Measurements from ENCODE around the gene RPTOR. TPM values are rescaled to one million over a fixed set of nuclear protein-coding genes. Genes with fewer than 3 reads are reported as not detected.

Gene RPTOR
- total and polyA plus RNA-seq, 4 donors, result 12.4 to 46.1 (median 29.7) TPM

DNA sequence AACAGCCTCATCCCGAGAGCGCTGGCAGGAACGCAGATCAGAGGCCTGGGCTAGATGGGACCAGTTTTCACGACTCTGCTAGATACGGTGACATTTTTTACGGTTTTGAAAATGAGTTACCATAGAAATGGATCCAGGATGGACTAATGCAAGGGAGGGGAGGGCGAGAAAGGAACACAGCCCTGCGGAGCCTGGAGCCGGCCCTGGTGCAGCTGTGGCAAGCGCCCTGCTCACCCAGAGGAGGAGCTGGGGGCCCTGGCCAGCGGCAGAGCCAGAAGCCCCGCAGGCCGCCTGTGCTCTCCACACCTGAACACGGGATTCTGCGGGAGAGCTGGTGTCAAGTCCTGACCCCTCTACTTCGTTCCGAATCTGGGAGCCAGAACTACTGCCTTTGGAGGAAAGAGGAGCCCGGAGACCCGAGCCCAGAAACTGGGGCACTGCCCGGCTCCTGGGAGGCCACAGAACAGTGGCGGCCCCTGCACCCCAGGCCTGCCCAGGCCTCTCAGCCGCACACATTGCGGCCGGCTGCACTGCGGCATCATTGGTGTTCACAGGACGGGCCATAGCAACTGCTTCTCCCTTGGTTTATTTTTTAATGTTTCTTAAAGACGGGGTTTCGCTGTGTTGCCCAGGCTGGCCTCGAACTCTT, 358.4 kb downstream of the RPTOR start:
- no peak overlapping the region for H3K4me3 ChIP-seq
- H3K27me3 ChIP-seq (ENCODE audit: control insufficient read depth in 3 of 3, insufficient read depth in 3 of 3, low read length in 2 of 3), result no peaks in the 10 kb centered on the region
- TF ChIP-seq, protein P1, sequence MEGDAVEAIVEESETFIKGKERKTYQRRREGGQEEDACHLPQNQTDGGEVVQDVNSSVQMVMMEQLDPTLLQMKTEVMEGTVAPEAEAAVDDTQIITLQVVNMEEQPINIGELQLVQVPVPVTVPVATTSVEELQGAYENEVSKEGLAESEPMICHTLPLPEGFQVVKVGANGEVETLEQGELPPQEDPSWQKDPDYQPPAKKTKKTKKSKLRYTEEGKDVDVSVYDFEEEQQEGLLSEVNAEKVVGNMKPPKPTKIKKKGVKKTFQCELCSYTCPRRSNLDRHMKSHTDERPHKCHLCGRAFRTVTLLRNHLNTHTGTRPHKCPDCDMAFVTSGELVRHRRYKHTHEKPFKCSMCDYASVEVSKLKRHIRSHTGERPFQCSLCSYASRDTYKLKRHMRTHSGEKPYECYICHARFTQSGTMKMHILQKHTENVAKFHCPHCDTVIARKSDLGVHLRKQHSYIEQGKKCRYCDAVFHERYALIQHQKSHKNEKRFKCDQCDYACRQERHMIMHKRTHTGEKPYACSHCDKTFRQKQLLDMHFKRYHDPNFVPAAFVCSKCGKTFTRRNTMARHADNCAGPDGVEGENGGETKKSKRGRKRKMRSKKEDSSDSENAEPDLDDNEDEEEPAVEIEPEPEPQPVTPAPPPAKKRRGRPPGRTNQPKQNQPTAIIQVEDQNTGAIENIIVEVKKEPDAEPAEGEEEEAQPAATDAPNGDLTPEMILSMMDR (IDR thresholded peaks at IDR 0.05; ENCODE audit: control extremely low read depth, extremely low read depth), result no peak
- no peak overlapping the region for H3K9ac ChIP-seq (ENCODE audit: insufficient read depth in 1 of 2, low read length in 2 of 2)
- DNase-seq (no peak), ATAC-seq (ENCODE audit: insufficient read depth, low FRiP score) (no peak)
- H3K27ac ChIP-seq (ENCODE audit: low read depth in 1 of 2, low read length in 1 of 2), result no peak overlapping the region
- WGBS, 2 donors, result 96% methylated on average over 29 of the region's 29 CpGs
- H3K4me1 ChIP-seq (ENCODE audit: control insufficient read depth in 5 of 5, insufficient read depth in 5 of 5, low read length in 5 of 5), result peaks cover 0 to 5% (median 0%) of the 10 kb centered on the region in 5 donors
- no peaks in the 10 kb centered on the region for H3K9me3 ChIP-seq (ENCODE audit: control insufficient read depth in 4 of 4, insufficient read depth in 3 of 4, low read length in 3 of 4)
- peaks cover 0 to 22% (median 4%) of the 10 kb centered on the region in 4 donors for H3K36me3 ChIP-seq (ENCODE audit: control insufficient read depth in 4 of 4, insufficient read depth in 4 of 4, low read length in 4 of 4)

DNA sequence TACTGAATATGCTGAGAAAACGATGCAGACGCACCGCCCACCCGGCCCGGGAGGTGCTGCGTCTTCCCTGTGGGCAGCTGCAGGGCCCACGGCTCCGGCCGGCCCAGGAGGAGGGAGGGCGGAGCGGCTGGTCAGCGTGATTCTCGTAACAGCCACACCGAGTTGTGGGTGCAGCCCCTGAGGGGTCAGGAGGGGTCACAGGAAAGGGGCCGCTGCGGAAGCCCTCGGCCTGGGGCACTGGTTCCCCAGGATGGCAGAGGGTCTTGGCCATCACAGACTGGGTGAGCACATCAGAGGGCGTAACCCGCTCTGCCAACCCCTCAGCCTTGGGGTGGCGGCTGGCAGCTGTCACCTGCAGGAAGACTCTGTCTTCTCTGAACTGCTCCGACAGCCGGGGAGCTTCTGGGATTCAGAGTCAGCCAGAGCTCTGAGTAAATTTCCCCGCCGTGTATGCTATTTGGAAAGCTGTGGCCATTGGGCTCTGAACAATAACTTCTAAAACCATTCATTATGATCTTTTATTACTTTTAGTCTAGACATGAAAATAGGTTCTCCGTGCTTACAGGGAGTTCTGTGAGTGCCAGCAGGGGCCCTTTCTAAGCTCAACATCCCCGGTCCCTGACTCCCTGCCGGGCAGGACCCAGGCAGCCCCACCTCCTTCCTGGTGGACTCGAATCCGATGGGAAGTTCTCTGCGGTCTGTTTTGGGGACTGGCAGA, 359.6 kb downstream of the RPTOR start:
- Histone ChIP-seq H3K9ac (ENCODE audit: insufficient read depth in 1 of 2, low read length in 2 of 2) (no peak overlapping the region), H3K36me3 (ENCODE audit: control insufficient read depth in 4 of 4, insufficient read depth in 4 of 4, low read length in 4 of 4) (peaks cover 0 to 24% (median 4%) of the 10 kb centered on the region in 4 donors), H3K27ac (ENCODE audit: low read depth in 1 of 2, low read length in 1 of 2) (no peak overlapping the region), H3K4me3 (no peak overlapping the region), H3K27me3 (ENCODE audit: control insufficient read depth in 3 of 3, insufficient read depth in 3 of 3, low read length in 2 of 3) (no peaks in the 10 kb centered on the region), H3K9me3 (ENCODE audit: control insufficient read depth in 4 of 4, insufficient read depth in 3 of 4, low read length in 3 of 4) (no peaks in the 10 kb centered on the region), H3K4me1 (ENCODE audit: control insufficient read depth in 5 of 5, insufficient read depth in 5 of 5, low read length in 5 of 5) (peaks cover 0 to 5% (median 0%) of the 10 kb centered on the region in 5 donors)
- TF ChIP-seq, protein P1 (IDR thresholded peaks at IDR 0.05; ENCODE audit: control extremely low read depth, extremely low read depth), result no peak
- ATAC-seq (ENCODE audit: insufficient read depth, low FRiP score) (no peak), DNase-seq (no peak)
- WGBS, 2 donors, result 93 to 94% methylated on average over 29 to 30 of the region's 30 CpGs

DNA sequence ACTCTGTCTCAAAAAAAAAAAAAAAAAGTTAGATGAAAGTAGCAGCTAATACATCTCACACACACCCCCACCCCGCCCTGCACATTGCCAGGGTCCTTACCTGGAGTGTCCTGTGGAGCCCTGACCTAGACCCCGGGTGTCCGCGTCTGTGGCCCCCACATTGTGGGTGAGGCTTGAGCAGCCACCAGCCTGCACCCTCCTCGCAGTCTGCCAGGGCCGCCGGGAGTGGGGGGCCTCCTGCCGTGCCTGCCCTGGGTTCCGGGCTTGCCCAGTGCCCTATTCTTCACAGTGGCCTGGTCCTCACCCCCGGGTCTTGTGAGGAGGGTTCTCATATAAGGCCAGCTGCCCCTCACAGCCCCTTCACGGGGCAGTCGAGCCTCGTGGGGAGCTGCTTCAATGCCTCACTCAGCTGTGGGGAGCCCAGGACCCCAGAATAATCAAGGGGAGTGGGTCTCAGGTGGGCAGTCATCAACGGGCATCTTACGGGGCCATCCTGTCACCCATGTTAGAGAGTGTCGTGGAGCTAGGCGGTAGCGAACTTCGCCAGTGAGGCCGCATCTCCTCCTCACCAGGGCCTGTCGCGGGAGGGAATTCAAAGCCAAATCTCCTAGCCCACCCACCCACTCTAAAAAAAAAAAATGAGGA, 361.1 kb downstream of the RPTOR start:
- H3K36me3 ChIP-seq (ENCODE audit: control insufficient read depth in 4 of 4, insufficient read depth in 4 of 4, low read length in 4 of 4), result peaks cover 0 to 24% (median 4%) of the 10 kb centered on the region in 4 donors
- H3K4me1 ChIP-seq (ENCODE audit: control insufficient read depth in 5 of 5, insufficient read depth in 5 of 5, low read length in 5 of 5), result peaks cover 0 to 5% (median 0%) of the 10 kb centered on the region in 5 donors
- TF ChIP-seq, protein P1 (IDR thresholded peaks at IDR 0.05; ENCODE audit: control extremely low read depth, extremely low read depth), result no peak
- DNase-seq, result no peak
- no peak overlapping the region for H3K27ac ChIP-seq (ENCODE audit: low read depth in 1 of 2, low read length in 1 of 2)
- WGBS, 2 donors, result 96% methylated on average over 22 of the region's 22 CpGs
- H3K9ac ChIP-seq (ENCODE audit: insufficient read depth in 1 of 2, low read length in 2 of 2), result no peak overlapping the region
- H3K4me3 ChIP-seq, result no peak overlapping the region
- H3K27me3 ChIP-seq (ENCODE audit: control insufficient read depth in 3 of 3, insufficient read depth in 3 of 3, low read length in 2 of 3), result no peaks in the 10 kb centered on the region
- no peaks in the 10 kb centered on the region for H3K9me3 ChIP-seq (ENCODE audit: control insufficient read depth in 4 of 4, insufficient read depth in 3 of 4, low read length in 3 of 4)
- ATAC-seq (ENCODE audit: insufficient read depth, low FRiP score), result no peak

Measured in lung (tissue), 12 donors.